CD4-positive, alpha-beta T cell treated with Interleukin-21 for 1 hour (primary cell): ENCODE measurements around the gene RASSF7.
"Not testable (repeated sequence)": the region's sequence is repeated elsewhere in the genome, so short reads cannot be mapped to it uniquely, and the experiment has no call there.

Experiments used
- DNase-seq: peaks from one replicate; pipeline ENCODE4 v3.0.0-alpha.2; 2020

RASSF7 gene

GRCh38 chr11:560305-561147 lies at the start of gene RASSF7, which contains the start of gene LMNTD2:
TSS of gene RASSF7 (plus strand) at chr11:560970. CDS start at chr11:561769, 799 bp downstream.
TSS of gene LMNTD2 (minus strand) at chr11:560738. CDS start at chr11:560716, 22 bp downstream.
- DNase-seq: peak; percentile 95

- no peak for DNase-seq
Observed at GRCh38 chr11:512761-513595, 47.8 kb upstream of the RASSF7 start.

GRCh38 chr11:514606-515005 lies 46.2 kb upstream of the RASSF7 start:
- no peak for DNase-seq

GRCh38 chr11:515131-515530 lies 45.6 kb upstream of the RASSF7 start:
- DNase-seq: no peak

GRCh38 chr11:516400-516799 lies 44.4 kb upstream of the RASSF7 start:
- DNase-seq: no peak

- DNase-seq: not testable (repeated sequence)
Observed at GRCh38 chr11:516918-517685, 43.7 kb upstream of the RASSF7 start.

GRCh38 chr11:518463-519202 lies 42.1 kb upstream of the RASSF7 start:
- DNase-seq: peak; percentile 90

GRCh38 chr11:520428-521176 lies 40.2 kb upstream of the RASSF7 start:
- no peak for DNase-seq

GRCh38 chr11:521177-521688 lies 39.5 kb upstream of the RASSF7 start:
- DNase-seq: no peak

GRCh38 chr11:526192-526591 lies 34.6 kb upstream of the RASSF7 start:
- DNase-seq: no peak

- DNase-seq: no peak
Observed at GRCh38 chr11:528166-528814, 32.5 kb upstream of the RASSF7 start.

GRCh38 chr11:528815-529727 lies 31.7 kb upstream of the RASSF7 start:
- no peak for DNase-seq

- no peak for DNase-seq
Observed at GRCh38 chr11:529728-530411, 30.9 kb upstream of the RASSF7 start.

- DNase-seq: no peak
Observed at GRCh38 chr11:530960-531831, 29.6 kb upstream of the RASSF7 start.

- no peak for DNase-seq
Observed at GRCh38 chr11:531919-532526, 28.7 kb upstream of the RASSF7 start.

- DNase-seq: no peak
Observed at GRCh38 chr11:532527-532985, 28.2 kb upstream of the RASSF7 start.

- DNase-seq: no peak
Observed at GRCh38 chr11:532986-533585, 27.7 kb upstream of the RASSF7 start.
